Panc1 (cell line): ENCODE results near the gene SRD5A2. TPM values are rescaled to one million over a fixed set of nuclear protein-coding genes. Genes with fewer than 3 reads are reported as not detected.

ENCODE experiments used
- ATAC-seq: fragments of 200-7000 bp; cut with Tn5 transposase; 2 replicates; pipeline ENCODE4 v1.9.1; 2020; ENCODE audit warnings: mild to moderate bottlenecking, moderate library complexity
- BruUV-seq: library from RNA; stranded (reverse); fragments of 400-500 nt; replicated peaks from 2 replicates; lab custom pipeline; 2021; lab: Mats Ljungman, UMichigan
- CTCF ChIA-PET: fragments of 300-600 bp; sonication (Branson Sonifier 250); formaldehyde crosslinking; loops from one replicate; lab custom pipeline; 2022; ENCODE audit warnings: antibody characterized with exemption; lab: Charles Lee
- POLR2A ChIA-PET: fragments of 300-600 bp; sonication (Branson Sonifier 250); formaldehyde crosslinking; loops from one replicate; lab custom pipeline; 2022; ENCODE audit warnings: antibody characterized with exemption; lab: Charles Lee
- DNase-seq: peaks from one replicate; pipeline ENCODE4 v3.0.0-alpha.2; 2010; ENCODE audit warnings: low read depth, low spot score
- H3K27ac ChIP-seq: 2 replicates; pipeline ENCODE4 v1.5.1; 2011; ENCODE audit warnings: mild to moderate bottlenecking, low read length, inconsistent platforms
- H3K27me3 ChIP-seq: fragments of 200-500 bp; sonication (Bioruptor generic); 2 replicates; pipeline ENCODE4 v1.6.0; 2014; ENCODE audit warnings: low read length, inconsistent platforms; ENCODE audit not compliant: control insufficient read depth, insufficient read depth
- H3K36me3 ChIP-seq: fragments of 200-500 bp; sonication (Bioruptor generic); 2 replicates; pipeline ENCODE4 v1.5.1; 2014; ENCODE audit warnings: inconsistent platforms, mild to moderate bottlenecking, low read length, moderate library complexity; ENCODE audit not compliant: control insufficient read depth, insufficient read depth
- H3K4me1 ChIP-seq: 2 replicates; pipeline ENCODE4 v1.5.1; 2011; ENCODE audit warnings: inconsistent platforms, mild to moderate bottlenecking, low read length, moderate library complexity; ENCODE audit not compliant: control insufficient read depth, insufficient read depth
- H3K4me3 ChIP-seq, 2 experiments: 2 replicates each; pipeline ENCODE4 v1.5.1; 2011 to 2012; ENCODE audit warnings: low read depth in 2 of 2, low read length in 2 of 2, mild to moderate bottlenecking in 2 of 2, inconsistent platforms in 1 of 2, moderate library complexity in 1 of 2
- H3K9me3 ChIP-seq: fragments of 200-500 bp; sonication (Bioruptor generic); 2 replicates; pipeline ENCODE4 v1.5.1; 2014; ENCODE audit warnings: low read depth, mild to moderate bottlenecking, inconsistent platforms, low read length, moderate library complexity; ENCODE audit not compliant: control insufficient read depth, insufficient read depth
- CTCF ChIP-seq: fragments of 450-650 bp; IDR thresholded peaks from 2 replicates; pipeline ENCODE4 v1.5.1; 2017; ENCODE audit warnings: mild to moderate bottlenecking
- POLR2AphosphoS5 ChIP-seq: IDR thresholded peaks from 2 replicates; pipeline ENCODE4 v1.6.1; 2012; ENCODE audit warnings: mild to moderate bottlenecking, low read depth, low read length, moderate library complexity
- REST ChIP-seq, 2 experiments: IDR thresholded peaks; 2 replicates each; pipeline ENCODE4 v1.6.1; 2011 to 2012; ENCODE audit warnings: low read depth in 2 of 2, control low read depth in 1 of 2, low read length in 1 of 2, mild to moderate bottlenecking in 1 of 2, moderate library complexity in 1 of 2; ENCODE audit not compliant: insufficient read depth in 1 of 2
- SIN3A ChIP-seq: IDR thresholded peaks from 2 replicates; pipeline ENCODE4 v1.6.1; 2012; ENCODE audit warnings: low read depth, mild to moderate bottlenecking, low read length, moderate library complexity, borderline replicate concordance; ENCODE audit not compliant: insufficient read depth
- TCF7L2 ChIP-seq: IDR thresholded peaks from 2 replicates; pipeline ENCODE4 v1.6.1; 2011; ENCODE audit warnings: mild to moderate bottlenecking, low read depth, low read length, inconsistent platforms
- in situ Hi-C: cut with HindIII; loops from 2 replicates; pipeline ENCODE4 v1.10.0; 2016; ENCODE audit warnings: low sequenced_read_pairs, low pct_unique_long_range_greater_than_20kb
- intact Hi-C: fragments of 100-400 bp; cut with micrococcal nuclease; formaldehyde crosslinking; loops from one replicate; pipeline ENCODE4 v1.10.0; 2022; ENCODE audit not compliant: unreplicated experiment
- total RNA-seq: library from RNA; stranded (reverse); gene quantifications from one replicate; pipeline ENCODE4 v1.2.1, GENCODE V29; 2021; ENCODE audit not compliant: unreplicated experiment

The SRD5A2 gene
- total RNA-seq, 1 experiment from 2014 or later, result not detected

- DNase-seq (no peak), ATAC-seq (no peak)
- Histone ChIP-seq H3K4me3 (no peak overlapping the region), H3K4me1 (no peaks in the 10 kb centered on the region), H3K27ac (no peak overlapping the region), H3K36me3 (no peaks in the 10 kb centered on the region), H3K27me3 (0 out of 2 replicates have a peak, but pooled peaks cover 2% of the 10 kb centered on the region), H3K9me3 (no peaks in the 10 kb centered on the region)
- in situ Hi-C loops (no loop called here), intact Hi-C loops (no loop called here)
- ChIA-PET CTCF (no interaction called here), POLR2A (no interaction called here)
- TF ChIP-seq REST (IDR thresholded peaks at IDR 0.05; ENCODE audit: insufficient read depth in 1 of 2, low read depth in 2 of 2, low read length in 1 of 2) (no peak), CTCF (no peak), SIN3A (no peak), POLR2AphosphoS5 (no peak), TCF7L2 (no peak)
- BruUV-seq, result no TSS peak
Measured at GRCh38 chr2:31513553-31513952, 67.2 kb downstream of the SRD5A2 start.

DNA sequence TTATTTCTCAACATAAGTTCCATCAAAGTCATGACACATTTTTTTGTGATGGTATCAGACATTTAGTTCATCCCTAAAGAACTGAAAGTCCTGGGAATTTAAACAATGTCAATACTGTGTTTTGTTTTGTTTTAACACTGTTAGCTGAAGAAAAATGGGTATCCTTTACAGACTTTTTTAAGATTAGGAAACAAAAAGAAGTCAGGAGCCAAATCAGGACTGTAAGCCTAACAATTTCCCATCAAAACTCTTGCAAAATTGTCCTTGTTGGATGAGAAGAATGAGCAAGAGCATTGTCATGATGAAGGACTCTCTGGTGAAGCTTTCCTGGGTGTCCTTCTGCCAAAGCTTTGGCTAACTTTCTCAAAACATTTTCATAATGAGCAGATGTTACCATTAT is 69.4 kb downstream of the SRD5A2 start:
- TF ChIP-seq SIN3A (no peak), POLR2AphosphoS5 (no peak)
- peaks cover 2% of the 10 kb centered on the region; the same call in 1 of the 2 replicates for H3K27me3 ChIP-seq
- no peak overlapping the region for H3K4me3 ChIP-seq
- no peak overlapping the region for H3K27ac ChIP-seq
- CTCF ChIA-PET, result no interaction called here
- H3K36me3 ChIP-seq, result no peaks in the 10 kb centered on the region
- H3K4me1 ChIP-seq, result no peaks in the 10 kb centered on the region
- in situ Hi-C loops, result no loop called here
- H3K9me3 ChIP-seq, result no peaks in the 10 kb centered on the region
- DNase-seq (no peak), ATAC-seq (no peak)
- BruUV-seq, result no TSS peak
- intact Hi-C loops, result no loop called here
- POLR2A ChIA-PET, result no interaction called here

DNA sequence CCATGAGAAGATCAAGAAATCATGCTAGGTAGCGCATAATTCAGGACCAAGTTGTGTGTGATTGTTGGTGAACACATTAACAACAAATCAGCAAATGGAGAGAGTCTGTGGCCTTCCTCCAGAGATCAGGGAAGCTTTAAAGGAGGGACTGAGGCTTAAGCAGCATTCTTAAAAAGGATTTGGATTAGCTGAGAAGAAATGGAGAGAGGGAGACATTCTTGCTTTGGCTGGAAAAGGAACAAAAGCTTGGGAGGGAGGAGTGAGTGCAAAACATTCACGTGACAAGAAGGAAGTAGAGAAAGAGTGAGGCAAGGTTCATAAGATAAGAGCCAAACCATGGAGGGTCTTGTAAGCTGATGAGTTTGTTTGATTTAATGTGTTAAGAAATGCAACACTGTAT is 75.6 kb downstream of the SRD5A2 start:
- no TSS peak for BruUV-seq
- TF ChIP-seq POLR2AphosphoS5 (no peak), REST (IDR thresholded peaks at IDR 0.05; ENCODE audit: insufficient read depth in 1 of 2, low read depth in 2 of 2, low read length in 1 of 2) (no peak), SIN3A (no peak), TCF7L2 (no peak), CTCF (no peak)
- ChIA-PET POLR2A (no interaction called here), CTCF (no interaction called here)
- H3K27me3 ChIP-seq, result peaks cover 3% of the 10 kb centered on the region; the same call in 1 of the 2 replicates
- no peaks in the 10 kb centered on the region for H3K9me3 ChIP-seq
- H3K4me3 ChIP-seq, result no peak overlapping the region
- DNase-seq (no peak), ATAC-seq (no peak)
- no peak overlapping the region for H3K27ac ChIP-seq
- in situ Hi-C loops (no loop called here), intact Hi-C loops (no loop called here)
- H3K36me3 ChIP-seq, result no peaks in the 10 kb centered on the region
- no peaks in the 10 kb centered on the region for H3K4me1 ChIP-seq
